ENCODE results near the gene GIPC1.
"Not testable (repeated sequence)": the region's sequence is repeated elsewhere in the genome, so short reads cannot be mapped to it uniquely, and the experiment has no call there.

Gene GIPC1

GRCh38 chr19:14517446-14517839 lies 21.5 kb upstream of the GIPC1 start:
- DNase-seq = no peak

DNA sequence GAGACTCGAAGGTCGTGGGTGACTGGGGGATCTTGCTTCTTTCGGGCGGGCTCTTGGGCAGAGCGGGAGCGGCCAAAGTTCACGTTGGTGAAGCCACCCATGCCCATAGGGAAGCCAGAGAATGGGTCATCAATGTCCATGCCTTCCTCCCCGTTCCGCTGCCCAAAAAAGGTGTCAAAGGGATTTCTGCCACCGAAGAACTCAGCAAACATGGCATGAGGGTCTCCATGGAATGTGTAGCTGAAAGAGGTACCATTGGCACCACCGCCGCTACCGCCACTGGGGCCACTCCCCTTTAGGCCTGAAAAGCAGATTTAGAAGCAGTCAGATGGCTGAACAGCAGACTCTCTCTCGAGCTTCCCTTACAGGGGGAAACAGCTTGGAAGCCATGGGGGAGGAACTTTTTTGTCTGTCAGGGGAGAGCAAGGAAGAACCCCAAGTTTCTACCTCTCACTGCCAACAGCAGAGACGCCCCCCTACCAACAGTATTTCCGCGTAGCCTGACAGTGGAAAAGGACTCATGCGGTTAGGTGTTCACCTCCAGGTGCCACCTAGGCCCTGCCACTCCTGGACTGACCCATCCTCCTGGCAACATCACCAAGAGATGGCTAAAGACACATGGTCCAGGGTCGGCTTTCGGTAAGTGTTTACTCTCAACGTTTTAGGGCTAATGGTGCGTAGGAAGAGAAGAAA lies 21.0 kb upstream of the GIPC1 start:
- no peak for DNase-seq

DNA sequence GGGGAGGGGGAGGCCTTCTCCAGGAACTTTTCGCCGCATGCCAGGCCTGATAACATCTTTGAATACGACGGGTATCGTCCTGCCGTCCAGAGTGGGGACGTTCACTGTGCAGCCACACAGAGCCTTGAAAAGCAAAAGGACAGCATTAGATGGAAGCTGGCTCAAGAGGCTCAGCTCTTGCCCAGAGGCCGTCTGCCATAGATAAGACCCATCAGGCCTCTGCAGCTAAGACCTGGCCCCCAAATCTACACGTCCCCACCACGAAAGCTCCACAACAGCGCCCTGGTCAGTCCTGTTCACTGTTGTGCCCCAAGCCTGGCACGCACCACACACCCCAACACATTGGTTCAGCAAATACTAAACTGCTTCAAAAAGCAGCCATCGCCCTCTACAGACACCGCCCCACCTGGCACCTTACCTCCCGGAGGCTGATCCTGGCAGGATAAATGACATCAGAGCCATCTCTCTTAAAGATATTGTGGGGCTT lies 20.2 kb upstream of the GIPC1 start:
- DNase-seq = no peak

GRCh38 chr19:14515501-14516047 lies 19.6 kb upstream of the GIPC1 start:
- no peak for DNase-seq

GRCh38 chr19:14514215-14514863 lies 18.4 kb upstream of the GIPC1 start:
- DNase-seq = no peak

- no peak for DNase-seq
Observed at GRCh38 chr19:14512406-14512961, 16.6 kb upstream of the GIPC1 start.

DNA sequence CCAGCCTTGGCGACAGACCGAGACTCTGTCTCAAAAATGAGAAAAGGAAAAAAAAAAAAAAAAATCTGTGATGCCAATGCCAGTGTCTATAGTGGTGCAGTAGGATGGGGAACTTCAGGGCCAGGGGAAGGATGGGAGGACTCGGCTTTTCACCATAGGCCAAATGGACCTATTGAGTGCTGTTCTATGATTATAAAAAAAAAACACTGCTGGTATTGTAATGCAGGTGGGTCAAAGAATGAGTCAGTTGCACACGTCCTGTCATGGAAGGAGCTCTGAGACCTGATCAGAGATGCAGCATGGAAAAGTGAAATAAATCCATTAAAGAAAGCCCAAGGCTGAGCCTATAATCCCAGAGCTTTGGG lies 15.3 kb upstream of the GIPC1 start:
- no peak for DNase-seq

DNA sequence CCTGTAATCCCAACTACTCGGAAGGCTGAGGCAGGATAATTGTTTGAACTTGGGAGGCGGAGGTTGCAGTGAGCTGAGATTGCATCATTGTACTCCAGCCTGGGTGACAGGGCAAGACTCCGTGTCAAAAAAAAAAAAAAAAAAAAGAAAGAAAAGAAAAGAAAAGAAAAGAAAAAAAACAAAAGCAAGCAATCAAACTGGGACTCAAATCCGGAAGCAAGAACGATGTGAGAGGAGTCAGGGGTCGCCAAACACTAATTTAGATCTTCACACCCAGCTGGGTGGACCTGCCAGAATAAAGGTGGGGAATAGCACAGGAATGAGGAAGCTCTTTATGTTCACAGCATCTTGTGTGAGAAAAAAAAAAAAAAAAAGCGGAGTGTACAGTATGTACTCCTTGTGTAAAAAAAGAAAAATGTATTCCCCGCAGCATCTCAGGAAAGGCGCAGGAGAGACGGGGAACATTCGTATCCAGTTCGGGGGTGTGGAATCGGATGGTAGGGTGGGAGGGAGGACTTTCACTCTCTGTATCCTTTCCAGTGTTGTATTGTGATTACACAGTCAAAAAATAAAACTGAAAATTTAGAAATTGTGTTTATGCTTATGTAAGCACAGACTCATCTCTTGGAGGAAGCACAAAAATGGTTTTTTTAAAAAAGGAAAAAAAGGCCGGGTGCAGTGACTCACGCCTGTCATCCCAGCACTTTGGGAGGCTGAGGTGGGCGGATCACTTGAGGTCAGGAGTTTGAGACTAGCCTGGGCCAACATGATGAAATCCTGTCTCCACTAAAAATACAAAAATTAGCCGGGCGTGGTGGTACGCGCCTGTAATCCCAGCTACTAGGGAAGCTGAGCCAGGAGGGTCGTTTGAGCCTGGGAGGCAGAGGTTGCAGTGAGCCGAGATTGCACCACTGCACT lies 14.6 kb upstream of the GIPC1 start:
- no peak for DNase-seq

DNA sequence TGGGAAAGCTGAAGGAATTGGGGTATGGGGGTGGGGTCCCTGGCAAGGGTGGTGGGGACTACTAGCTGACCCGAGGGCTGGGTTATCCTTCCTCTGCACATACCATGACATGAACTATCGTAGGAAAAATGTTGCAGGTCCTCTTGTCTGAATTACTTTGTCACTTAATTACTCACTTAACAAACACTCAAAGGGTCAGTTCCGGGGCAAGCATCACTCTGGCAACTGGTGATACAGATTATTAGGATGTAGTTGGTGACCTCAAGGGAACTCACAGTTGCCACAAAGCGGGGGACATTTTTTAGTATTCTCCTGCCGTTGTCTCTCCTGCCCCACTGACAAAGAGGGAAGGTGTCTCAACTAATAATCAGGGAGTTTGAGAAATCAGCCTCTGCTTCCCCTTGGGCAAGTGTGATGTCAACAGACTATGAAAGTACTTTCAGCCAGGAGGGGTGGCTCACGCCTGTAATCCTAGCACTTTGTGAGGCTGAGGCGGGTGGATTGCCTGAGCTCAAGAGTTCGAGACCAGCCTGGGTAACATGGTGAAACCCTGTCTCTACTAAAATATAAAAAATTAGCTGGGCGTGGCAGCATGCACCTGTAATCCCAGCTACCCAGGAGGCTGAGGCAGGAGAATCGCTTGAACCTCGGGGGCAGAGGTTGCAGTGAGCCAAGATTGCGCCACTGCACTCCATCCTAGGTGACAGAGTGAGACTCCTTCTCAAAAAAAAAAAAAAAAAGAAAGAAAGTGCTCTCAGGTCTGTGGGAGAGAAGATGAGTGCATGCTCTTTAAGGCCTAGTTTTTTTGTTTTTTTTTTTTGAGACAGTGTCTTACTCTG lies 12.0 kb upstream of the GIPC1 start:
- no peak for DNase-seq

DNA sequence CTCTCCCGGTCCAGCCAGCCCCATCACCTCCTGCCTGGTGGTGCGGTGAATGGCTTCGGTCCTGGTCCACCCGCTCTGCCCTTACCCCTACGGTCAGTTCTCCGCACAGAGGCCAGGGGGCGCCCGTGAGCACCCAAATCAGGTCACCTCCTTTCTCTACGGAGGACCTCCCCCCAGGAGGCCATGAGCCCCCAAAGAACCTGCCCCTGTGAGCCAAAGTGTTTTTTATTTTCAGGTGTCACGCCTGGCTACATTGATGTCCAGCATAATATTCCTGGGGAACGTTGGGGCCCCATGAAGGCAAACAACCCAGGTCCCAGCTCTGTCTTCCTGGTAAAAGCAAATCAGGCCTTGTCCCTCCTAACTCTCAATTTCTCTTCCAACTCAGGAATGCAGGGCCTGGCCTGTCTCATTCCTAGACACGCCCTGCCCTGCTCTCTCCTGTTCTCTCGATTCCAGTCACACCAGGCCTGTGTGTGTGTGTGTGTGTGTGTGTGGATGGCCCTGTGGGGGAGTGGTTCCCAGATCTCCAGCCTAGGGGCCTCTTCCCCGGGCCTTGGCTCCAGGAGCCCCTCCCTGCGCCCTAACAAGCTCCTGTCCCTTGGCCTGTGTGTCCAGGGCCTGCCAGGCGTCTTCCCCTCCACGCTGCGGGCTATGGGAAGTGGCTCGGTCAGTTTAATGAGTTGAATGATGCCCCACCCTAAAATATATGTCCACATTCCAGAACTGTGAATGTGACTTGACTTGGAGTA lies 9.7 kb upstream of the GIPC1 start:
- peak; percentile 71 for DNase-seq

- DNase-seq = not testable (repeated sequence)
Observed at GRCh38 chr19:14504575-14504974, 8.6 kb upstream of the GIPC1 start.

- DNase-seq = no peak
Observed at GRCh38 chr19:14503285-14503684, 7.4 kb upstream of the GIPC1 start.

GRCh38 chr19:14502334-14503092 lies 6.6 kb upstream of the GIPC1 start:
- no peak for DNase-seq

- DNase-seq = no peak
Observed at GRCh38 chr19:14497228-14497921, 1.4 kb upstream of the GIPC1 start.

GRCh38 chr19:14496834-14497227 lies 904 bp upstream of the GIPC1 start:
- no peak for DNase-seq

DNA sequence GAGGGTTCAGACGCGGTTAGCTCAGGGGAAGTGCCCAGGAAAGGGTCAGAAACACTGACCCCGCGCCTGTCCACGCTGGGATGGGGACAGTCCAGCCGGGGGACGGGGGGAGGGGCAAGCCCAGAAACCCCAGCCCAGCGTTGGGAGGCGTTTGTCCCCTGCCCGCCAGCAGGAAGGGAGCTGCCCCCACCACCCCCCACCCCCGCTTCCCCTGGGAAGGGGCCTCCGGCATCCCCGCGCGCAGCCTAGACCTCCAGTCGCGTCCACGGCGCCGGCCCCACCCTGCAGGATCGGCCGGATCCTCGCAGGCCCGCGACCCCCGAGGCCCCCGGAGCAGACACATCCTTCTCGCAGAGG lies 277 bp downstream of the GIPC1 start:
- DNase-seq = no peak

DNA sequence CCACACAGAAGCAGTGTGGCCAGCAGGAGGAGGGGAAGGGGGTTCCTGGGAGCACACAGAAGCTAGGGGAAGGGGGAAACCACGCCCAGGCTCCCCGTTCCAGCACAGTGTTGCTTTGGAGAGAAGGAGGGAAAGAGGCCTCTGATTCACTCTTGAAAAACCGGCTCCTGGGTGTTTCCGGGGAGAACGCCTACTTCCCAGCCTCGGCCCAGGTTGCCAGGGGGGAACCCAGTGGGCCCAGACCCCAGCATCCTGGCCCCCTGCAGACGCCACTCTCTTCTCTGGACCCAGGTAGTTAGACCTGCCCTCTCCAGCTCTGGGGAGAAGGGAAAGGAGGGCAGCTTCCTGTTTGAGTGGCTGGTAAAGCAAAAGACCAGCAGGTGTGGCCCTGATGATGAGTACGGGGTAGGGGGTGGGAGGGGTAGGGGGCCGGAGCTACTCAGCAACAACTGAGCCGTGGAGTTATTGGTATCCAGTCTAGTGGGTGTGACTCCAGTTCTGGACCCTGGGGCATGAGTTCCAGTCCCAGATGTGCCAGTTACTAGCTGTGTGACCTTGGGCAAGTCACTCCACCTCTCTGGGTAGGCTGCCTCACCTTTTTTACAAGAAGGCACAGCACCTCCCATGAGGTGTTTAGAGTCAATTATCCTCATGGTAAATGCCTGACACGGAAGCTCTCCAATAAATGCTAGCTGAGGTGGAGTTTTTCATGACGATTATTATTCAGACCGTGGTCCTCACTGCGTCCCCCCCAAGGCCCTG lies 836 bp downstream of the GIPC1 start:
- DNase-seq = no peak

DNA sequence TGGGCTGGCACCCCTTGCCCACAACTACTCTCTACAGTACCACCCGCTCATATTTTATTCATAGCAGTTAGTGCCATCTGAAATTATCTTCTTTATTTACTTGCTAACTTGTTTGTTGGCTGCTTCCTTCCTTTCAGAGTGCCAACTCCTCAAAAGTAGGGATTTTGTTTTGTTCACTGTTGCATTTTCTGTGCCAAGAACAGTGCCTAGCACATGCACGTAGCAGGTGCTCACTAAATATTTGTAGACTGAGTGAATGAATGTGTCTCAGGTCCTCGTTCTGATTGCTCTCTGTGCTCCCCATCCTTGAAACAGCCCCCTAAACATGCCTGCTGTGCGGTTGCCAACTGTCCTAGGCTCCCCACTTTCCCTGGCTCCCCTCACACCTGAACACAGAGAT lies 1.5 kb downstream of the GIPC1 start:
- DNase-seq = no peak

DNA sequence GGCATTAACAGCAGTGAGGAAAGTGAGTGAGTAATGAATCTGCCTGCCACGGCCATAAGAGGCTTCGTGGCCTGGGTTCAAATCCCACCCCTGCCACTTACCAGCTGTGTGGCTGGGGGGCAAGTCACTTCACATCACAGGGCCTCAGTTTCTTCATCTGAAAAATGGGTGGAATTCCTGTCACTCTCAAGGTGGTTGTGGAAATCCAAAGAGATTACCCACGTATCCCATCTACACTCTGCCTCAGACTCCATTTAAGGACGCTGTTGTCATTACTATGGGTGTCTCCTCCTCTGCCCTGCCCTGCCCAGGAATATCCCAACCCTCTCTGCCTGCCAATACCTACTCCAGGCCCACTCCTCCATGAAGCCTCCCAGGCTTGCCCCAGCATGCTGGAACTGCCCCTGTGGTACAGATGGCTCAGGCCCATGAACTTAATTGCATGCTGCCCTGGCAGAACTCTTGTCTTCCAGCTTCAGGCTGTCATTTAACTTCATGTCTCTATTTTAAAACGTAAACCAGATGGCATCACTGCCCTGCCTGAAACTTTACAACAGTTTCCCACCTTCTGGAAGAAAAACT lies 3.1 kb downstream of the GIPC1 start:
- no peak for DNase-seq
